Suprapubic skin (tissue), 3 donors: ENCODE data around the gene MAPK1IP1L.

Experiments used
- EP300 ChIP-seq: sonication (generic); formaldehyde crosslinking; IDR thresholded peaks from one replicate; pipeline ENCODE4 v1.6.1; 2017; ENCODE audit warnings: antibody characterized with exemption
- POLR2A ChIP-seq, 2 donors: fragments of 450-650 bp; IDR thresholded peaks; one replicate each; pipeline ENCODE4 v1.6.1; 2017; ENCODE audit warnings: antibody characterized with exemption in 2 of 2, mild to moderate bottlenecking in 2 of 2, moderate library complexity in 2 of 2
- TF ChIP-seq, protein P1 (sequence below), 2 donors: fragments of 200-600 bp in 1 of 2; fragments of 450-650 bp in 1 of 2; sonication (generic) in 1 of 2; IDR thresholded peaks; one replicate each; pipeline ENCODE4 v1.5.1; 2016 to 2019; ENCODE audit warnings: antibody characterized with exemption in 2 of 2, mild to moderate bottlenecking in 1 of 2, moderate library complexity in 1 of 2

DNA sequence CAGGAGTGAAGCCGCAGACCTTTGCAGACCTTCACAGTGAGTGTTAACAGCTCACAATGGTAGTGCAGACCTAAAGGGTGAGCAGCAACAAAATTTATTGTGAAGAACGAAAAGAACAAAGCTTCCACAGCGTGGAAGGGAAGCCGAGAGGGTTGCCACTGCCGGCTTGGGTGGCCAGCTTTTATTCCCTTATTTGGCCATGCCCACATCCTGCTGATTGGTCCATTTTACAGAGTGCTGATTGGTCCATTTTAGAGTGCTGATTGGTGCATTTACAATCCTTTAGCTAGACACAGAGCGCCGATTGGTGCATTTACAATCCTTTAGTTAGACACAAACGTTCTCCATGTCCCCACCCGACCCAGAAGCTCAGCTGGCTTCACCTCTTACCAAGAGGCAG, 35.5 kb downstream of the MAPK1IP1L start:
- TF ChIP-seq POLR2A (IDR thresholded peaks at IDR 0.05) (no peak), EP300 (no peak)
- TF ChIP-seq, protein P1, sequence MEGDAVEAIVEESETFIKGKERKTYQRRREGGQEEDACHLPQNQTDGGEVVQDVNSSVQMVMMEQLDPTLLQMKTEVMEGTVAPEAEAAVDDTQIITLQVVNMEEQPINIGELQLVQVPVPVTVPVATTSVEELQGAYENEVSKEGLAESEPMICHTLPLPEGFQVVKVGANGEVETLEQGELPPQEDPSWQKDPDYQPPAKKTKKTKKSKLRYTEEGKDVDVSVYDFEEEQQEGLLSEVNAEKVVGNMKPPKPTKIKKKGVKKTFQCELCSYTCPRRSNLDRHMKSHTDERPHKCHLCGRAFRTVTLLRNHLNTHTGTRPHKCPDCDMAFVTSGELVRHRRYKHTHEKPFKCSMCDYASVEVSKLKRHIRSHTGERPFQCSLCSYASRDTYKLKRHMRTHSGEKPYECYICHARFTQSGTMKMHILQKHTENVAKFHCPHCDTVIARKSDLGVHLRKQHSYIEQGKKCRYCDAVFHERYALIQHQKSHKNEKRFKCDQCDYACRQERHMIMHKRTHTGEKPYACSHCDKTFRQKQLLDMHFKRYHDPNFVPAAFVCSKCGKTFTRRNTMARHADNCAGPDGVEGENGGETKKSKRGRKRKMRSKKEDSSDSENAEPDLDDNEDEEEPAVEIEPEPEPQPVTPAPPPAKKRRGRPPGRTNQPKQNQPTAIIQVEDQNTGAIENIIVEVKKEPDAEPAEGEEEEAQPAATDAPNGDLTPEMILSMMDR (IDR thresholded peaks at IDR 0.05), result no peak
